ENCODE measurements around the gene ASCL4. TPM values are rescaled to one million over a fixed set of nuclear protein-coding genes. Genes with fewer than 3 reads are reported as not detected.
"Not testable (repeated sequence)": the region's sequence is repeated elsewhere in the genome, so short reads cannot be mapped to it uniquely, and the experiment has no call there.

Gene ASCL4, protein sequence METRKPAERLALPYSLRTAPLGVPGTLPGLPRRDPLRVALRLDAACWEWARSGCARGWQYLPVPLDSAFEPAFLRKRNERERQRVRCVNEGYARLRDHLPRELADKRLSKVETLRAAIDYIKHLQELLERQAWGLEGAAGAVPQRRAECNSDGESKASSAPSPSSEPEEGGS
- not detected in 2 replicates for total RNA-seq (2014; rRNA removed; shearing (Covaris generic))

DNA sequence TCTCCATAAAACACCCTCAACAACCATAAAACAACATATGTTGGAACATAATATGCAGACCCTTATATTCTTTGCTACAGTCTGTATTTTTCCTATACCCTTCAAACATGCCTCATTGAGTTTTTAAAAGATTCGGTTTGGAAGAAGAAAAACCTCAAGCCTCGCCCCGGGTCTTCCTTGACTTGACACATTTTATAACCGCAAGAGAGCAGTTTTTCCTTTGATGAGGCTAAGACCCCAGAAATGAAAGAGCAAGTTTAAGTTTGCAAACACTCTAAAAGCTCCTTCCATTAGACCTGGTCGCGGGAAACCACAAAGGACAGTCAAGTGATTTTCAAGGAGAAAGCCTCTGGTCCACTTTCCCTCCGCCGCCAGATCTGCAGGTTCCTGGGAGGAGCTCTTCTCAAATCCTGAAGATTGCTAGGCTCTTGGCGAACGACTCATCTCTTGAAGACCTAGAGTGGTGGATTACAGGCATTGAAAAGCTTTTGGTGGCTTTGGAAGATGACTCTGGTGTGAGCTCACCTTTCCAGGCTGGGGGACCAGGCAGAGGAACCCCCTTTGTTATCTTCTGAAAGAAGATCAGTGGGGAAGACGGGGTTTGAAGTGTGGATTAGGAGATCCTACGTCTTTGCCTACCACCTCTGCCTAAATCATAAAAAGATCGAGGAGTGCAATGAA, at the start of gene ASCL4:
TSS of gene ASCL4 (plus strand) at position 356 of the 681 bp plus-strand sequence. CDS start 515 bp downstream, outside the sequence.
- no peak for DNase-seq (ENCODE audit: low read depth)

DNA sequence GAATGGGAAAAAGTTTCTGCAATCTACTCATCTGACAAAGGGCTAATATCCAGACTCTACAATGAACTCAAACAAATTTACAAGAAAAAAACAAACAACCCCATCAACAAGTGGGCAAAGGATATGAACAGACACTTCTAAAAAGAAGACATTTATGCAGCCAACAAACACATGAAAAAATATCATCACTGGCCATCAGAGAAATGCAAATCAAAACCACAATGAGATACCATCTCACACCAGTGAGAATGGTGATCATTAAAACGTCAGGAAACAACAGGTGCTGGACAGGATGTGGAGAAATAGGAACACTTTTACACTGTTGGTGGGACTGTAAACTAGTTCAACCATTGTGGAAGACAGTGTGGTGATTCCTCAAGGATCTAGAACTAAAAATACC, 47.2 kb upstream of the ASCL4 start:
- DNase-seq (ENCODE audit: low read depth): not testable (repeated sequence)

DNA sequence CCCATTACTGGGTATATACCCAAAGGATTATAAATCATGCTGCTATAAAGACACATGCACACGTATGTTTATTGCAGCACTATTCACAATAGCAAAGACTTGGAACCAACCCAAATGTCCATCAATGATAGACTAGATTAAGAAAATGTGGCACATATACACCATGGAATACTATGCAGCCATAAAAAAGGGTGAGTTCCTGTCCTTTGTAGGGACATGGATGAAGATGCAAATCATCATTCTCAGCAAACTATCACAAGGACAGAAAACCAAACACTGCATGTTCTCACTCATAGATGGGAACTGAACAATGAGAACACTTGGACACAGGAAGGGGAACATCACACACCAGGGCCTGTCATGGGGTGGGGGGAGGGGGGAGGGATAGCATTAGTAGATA, 46.8 kb upstream of the ASCL4 start:
- DNase-seq (ENCODE audit: low read depth): not testable (repeated sequence)

DNA sequence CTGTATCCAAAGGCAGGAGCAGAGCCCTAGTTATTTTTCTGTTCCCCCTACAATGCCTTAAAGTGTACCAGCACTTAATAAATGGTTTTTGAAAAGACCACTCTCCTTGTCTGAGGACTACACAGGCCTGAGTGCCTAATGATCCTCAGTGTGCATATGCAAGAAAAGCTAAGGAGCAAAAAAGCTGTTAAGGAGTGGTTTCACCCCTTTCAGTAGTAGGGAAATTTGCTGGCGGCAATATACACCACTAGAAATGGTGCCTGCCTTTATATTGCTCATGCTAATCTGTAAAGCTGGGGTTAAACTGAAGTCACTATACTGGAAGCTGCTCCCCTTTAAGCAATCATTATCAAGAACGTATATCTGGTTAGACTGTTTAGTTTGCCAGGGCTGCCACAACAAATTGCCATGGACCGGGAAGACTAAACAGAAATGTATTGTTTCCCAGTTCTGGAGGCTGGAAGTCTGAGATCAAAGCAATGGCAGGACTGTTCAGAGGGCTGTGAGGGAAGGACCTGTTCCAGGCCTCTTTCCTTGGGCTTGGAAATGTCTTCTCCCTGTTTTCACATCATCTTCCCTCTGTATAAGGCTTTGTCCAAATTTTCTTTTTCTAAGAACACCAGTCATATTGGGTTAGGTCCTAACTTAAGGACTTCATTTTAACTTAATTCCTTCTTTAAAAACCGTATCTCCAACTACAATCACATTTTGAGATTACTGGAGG, 43.7 kb upstream of the ASCL4 start:
- DNase-seq (ENCODE audit: low read depth): no peak

DNA sequence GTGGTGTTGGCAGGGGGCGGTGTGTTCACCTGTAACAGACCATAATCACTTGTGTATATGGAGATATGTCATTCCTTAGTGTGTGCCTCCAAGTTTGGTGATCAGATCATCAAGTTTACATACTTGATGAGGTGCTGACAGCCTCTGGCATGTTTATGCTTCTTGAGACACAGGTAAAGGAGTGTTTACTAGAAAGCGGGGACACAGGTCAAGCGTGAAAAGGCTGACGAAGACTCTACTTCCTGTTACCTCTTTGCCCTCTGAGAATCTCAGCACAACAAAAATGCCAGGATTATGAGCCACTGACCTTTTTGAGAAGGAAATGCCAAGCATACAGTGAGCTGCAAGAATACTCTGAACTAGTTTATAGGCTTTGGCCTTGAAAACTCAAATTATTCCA, 43.1 kb upstream of the ASCL4 start:
- no peak for DNase-seq (ENCODE audit: low read depth)

DNA sequence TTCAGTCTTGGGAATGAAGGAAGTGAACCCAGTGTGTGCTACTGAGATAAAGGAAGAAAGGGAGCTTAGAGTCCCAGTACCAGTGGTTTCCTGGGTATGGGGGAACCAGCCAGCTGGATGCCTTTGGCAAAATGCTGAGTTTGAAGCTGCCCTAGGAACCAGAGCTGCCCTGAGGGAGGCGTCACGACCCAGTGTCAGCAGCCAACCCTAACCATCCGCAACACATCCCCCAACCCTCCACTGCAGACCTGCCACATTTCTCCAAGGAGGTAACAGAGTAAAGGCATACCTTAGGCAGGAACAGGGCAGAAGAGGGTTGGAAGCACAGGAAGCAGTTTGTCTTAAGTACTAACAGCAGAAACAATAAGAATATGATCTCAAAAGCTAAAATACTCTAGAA, 42.1 kb upstream of the ASCL4 start:
- DNase-seq (ENCODE audit: low read depth): no peak

DNA sequence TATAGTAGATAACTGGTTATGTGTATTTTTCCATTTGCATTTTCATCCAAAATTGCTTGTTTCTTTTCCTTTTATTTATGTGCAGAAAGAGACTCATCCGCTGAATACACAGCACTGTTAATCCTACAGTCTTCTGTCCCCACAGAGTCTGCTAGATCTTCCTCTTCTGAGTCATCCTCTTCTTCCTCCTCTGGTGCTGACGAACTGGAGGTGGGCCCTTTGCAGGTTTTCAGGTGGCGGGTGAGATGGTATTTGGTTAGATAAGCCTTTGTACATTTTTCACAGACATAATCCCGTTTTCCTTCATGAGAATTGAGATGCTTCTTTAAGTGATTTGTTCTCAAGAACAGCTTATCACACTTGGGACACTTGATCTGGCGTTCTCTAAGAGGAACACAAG, 40.4 kb upstream of the ASCL4 start:
- DNase-seq (ENCODE audit: low read depth): no peak

DNA sequence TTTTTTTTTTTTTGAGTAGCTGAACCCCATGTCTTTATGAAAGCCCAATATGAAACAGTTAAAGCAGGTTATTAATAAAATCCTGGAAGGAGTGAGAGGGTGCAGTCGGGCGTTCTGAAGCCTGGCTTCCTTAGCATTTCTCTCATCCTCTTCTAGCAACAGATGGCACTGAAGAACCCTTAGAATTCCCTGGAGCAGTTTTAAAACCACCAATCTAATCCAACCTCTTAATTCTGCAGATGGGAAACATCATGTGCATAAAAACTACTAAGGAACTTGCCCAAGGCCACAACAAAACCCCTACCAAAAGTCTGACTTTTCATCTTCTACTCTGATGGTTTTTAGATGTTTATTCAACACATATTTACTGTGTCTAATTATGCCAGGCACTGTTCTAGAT, 38.7 kb upstream of the ASCL4 start:
- no peak for DNase-seq (ENCODE audit: low read depth)

DNA sequence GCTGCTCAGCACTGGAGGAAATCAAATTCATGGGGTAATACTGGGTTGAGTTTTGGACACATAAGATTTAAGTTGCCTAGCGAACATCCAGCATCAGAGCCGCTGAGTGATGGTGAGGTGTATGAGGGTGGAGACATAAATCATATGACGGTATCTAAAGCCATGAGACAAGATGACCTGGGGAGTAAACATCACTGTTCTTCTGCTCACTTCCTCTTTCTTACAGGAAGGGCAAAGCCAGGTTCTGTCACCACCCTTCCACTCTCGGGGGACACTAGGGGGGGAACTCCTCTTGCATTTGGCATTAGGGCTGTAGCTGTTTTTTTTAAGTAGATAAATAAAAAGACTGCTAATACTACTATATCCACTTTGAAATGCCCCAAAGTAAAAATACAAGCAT, 37.6 kb upstream of the ASCL4 start:
- DNase-seq (ENCODE audit: low read depth): no peak

DNA sequence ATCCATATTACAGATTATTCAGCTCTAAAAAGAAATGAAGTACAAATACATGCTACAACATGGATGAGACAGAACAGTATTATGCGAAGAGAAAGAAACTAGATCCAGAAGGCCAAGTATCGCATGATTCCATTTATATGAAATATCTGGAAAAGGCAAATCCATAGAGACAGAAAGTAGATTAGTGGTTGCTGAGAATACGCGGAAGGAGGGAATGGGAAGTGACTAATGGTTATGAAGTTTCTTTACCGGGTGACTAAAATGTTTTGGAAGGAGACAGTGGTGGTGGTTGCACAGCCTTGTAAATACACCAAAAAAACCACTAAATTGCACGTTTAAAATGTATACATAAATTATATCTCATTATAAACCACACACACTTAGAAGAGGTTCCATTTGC, 26.0 kb upstream of the ASCL4 start:
- peak; percentile 78 for DNase-seq (ENCODE audit: low read depth)

DNA sequence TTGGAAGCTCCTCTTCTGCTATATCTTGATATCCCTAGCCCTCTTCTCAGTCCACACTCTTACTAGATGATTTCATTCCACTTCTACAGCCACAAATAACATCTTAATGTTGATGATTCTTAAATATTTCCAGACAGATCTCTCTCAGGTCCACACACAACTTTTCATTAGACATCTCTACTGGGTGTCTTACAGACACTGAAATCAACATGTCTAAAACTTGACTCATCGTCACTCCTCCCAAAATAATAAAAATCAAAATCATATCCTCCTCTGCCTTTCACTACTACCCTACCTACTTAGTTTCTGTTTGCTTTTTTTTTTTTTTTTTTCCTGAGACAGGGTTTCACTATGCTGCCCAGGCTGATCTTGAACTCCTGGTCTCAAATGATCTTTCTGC, 25.4 kb upstream of the ASCL4 start:
- peak; percentile 19 for DNase-seq (ENCODE audit: low read depth)

DNA sequence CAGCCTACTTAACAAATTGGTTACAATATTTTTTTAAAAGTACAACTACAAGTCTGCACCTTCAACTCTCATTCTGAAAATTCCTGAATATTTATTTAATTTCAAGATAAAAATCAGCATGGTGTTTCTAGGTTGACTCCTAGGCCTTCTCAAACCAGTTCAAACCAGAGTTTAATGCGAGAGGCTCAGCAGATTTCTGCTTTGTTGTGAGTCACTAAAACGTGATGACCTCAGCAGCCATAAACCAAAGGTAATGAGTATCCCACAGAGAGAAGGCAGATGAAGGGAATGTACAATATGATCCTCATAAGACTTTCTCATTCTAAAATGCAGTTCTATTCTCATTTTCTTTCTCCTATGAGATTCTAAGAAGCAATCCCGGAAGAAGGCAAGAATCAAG, 15.1 kb upstream of the ASCL4 start:
- DNase-seq (ENCODE audit: low read depth): peak; percentile 87

DNA sequence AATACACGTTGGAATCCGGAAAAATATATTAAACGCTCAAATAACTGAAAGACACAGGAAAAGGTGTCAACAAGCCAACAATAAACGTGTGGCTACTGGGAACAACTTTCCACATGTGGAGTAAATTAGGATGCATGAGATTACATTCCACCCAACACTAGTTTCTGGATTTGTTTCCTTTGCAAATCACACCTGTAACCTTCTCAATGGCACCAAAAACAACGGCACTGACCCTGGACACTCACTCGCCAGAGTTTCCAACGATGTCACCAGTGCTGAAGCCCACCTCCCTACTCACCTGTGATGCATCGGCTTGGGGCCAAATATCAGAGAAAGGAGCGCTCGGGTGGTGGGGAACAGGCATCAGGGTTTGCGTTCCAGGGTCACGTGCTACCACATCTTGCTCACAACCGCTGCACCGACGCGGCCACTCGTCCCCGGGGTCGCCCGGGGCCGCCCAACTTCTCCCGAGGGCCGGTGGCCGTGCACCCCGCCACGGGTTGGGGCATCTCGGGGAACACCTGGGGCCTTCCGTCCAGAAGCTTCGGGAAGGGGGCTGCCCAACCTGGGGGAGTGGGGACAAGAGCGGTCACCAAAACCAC, 14.2 kb upstream of the ASCL4 start:
- peak; percentile 42 for DNase-seq (ENCODE audit: low read depth)

DNA sequence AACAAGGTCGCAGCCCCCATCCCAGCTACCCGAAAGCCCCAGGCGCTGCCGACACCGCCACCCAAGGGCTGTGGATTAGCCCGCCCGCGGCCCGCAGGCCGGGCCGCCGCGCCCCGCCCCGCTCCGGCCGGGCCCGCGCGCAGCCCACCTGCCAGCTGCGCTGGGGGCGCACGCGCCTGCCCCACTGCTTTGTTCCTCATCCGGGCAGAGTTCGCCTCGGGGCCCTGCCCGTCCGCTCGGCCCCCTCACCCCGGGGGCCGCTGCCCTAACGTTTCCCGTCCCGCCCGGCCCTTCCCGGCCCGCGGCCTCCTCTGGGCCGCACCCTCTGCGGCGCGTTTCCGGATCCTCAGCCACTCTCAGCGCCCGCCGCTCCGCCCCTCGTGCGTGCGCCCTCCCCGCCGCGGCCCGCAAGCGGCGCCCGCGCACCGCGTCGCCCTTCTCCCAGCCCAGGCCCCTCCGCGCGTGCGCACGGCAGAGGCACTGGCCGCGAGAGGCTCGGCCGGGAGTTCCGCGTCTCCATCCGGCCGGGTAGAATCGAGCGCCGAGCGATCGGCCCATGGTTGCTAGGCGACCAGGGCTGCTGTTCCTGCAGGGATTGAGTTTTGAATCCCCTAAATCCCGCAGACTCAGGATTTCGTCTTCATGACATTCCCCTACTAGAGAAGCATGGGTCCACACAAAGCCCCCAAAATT, 13.5 kb upstream of the ASCL4 start, which contains the start of gene PRDM4:
TSS of gene PRDM4 (minus strand) at position 329 of the 693 bp plus-strand sequence. CDS start 622 bp downstream, outside the sequence.
- peak; percentile 99 for DNase-seq (ENCODE audit: low read depth)

DNA sequence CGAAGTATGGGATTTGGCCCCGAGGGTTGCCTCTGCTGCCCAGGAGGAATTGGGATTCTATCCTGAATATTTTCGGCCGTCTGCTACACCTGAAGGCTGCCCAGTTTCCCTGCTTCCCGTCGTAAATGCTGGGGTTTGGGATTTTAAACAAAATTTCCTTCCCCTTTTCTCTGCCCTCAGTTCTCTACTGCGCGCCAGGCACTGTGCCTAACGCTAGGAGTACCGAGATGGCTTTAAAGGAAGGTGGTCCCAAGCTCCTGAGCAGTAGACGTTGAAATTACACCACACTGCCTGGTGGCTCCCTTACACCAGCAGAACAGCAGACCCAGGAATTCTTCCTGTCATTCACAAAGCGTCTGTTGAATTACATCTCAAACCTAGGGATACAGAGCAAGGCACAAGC, 13.0 kb upstream of the ASCL4 start:
- DNase-seq (ENCODE audit: low read depth): no peak

DNA sequence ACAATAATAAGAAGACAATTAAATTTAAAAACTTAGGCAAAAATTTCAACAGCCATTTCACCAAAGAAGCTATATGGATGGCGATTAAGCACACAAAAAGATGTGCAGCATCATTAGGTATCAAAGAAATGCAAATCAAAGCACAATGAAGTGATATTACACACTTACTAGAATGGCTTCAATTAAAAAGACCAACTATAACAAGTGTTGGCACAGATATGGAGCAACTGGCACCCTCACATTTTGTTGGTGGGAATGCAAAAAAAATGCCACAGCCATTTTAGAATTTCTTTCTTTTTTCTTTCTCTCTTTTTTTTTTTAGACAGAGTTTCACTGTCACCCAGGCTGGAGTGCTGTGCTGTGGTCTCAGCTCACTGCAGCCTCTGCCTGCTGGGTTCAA, 11.6 kb upstream of the ASCL4 start:
- no peak for DNase-seq (ENCODE audit: low read depth)

DNA sequence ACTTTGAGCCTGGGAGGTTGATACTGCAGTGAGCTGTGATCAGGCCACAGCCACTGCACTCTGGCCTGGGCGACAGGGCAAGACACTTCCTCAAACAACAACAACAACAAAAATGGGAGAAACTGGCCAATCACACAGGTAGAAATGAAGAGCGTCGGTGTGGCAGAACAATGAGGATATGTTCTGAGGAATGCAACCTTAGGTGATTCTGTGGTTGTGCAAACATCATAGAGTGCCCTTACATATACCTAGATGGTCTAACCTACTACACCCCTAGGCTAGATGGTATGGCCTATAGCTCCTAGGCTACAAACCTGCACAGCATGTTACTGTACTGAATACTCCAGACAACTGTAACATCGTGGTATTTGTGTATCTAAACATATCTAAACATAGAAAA, 9.9 kb upstream of the ASCL4 start:
- no peak for DNase-seq (ENCODE audit: low read depth)

DNA sequence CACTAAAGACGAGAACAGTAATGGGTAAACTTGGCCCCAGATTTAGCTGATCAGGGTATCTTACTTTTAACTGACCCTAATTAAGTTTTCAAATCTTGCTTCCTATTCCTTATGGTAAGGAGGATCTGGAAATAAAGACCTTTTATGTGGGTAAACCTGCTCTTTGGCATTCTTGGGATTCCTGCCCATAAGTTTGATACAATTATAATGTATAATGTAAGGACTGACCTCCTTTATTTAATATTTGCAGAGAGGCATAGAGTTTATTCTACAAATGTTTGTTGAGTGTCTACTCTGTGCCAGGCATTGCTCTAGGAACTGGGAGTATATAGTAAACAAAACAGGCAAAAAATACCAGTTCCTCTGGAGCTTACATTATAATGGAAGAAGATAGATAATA, 9.2 kb upstream of the ASCL4 start:
- DNase-seq (ENCODE audit: low read depth): no peak

DNA sequence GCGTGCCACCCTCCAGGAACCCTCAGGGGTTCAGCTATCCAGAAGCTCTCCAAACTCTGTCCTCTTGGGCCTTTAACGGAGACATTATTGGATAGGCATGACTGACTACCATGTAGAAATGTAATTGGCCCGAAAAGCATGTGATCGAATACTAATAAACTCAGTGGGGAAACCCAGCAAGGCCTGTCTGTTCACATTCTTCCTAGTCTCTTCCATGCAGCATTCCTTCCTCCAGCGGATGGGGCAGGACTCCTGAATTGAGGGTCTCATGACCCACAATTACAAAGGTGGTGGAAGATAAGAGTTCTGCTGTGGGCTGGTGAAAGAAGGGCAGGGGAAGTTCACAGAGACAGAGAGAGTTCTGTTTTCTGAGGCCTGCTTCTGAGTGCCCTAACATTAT, 7.0 kb upstream of the ASCL4 start:
- DNase-seq (ENCODE audit: low read depth): no peak

DNA sequence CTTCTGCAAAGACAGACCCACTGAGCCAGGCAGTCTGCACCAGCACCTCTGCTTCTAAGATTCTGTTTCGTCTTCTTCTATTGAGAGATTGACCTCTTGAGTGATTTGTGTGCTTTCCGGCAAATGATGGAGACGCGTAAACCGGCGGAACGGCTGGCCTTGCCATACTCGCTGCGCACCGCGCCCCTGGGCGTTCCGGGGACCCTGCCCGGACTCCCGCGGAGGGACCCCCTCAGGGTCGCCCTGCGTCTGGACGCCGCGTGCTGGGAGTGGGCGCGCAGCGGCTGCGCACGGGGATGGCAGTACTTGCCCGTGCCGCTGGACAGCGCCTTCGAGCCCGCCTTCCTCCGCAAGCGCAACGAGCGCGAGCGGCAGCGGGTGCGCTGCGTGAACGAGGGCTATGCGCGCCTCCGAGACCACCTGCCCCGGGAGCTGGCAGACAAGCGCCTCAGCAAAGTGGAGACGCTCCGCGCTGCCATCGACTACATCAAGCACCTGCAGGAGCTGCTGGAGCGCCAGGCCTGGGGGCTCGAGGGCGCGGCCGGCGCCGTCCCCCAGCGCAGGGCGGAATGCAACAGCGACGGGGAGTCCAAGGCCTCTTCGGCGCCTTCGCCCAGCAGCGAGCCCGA, 703 bp downstream of the ASCL4 start:
- peak; percentile 24 for DNase-seq (ENCODE audit: low read depth)

DNA sequence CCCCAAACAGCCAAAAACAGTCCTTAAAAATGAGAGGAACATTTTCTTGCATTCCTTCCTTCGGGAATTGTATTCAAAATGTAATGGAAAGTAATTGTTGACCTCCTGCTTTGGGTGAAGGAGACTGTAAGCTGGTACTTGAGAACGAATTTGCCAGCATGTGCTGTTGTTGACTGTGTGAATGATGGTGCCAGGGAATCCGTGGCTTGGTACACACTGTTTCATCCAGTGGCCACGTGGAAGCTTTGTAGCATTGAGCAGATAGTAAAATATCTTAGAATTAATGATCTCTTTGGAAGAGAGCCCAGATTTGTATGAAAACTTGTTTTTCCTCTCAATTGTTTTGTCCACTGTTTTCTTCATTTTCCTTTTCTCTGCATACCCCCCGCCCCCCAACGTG, 1.7 kb downstream of the ASCL4 start:
- DNase-seq (ENCODE audit: low read depth): no peak
